KBM-7 (cell line): Measurements from ENCODE around the gene CARM1.
A peak's percentile ranks its signal among the peaks of the same experiment; 100 is the strongest.
"Not testable (repeated sequence)": the region's sequence is repeated elsewhere in the genome, so short reads cannot be mapped to it uniquely, and the experiment has no call there.

Experiments
- DNase-seq: peaks from one replicate; pipeline ENCODE4 v3.0.0-alpha.2; 2015
- in situ Hi-C: fragments of 300-500 bp; cut with MboI; formaldehyde crosslinking; loops from 2 replicates; pipeline ENCODE4 v1.14.3; 2020; ENCODE audit warnings: low sequenced_read_pairs, low pct_unique_long_range_greater_than_20kb, mixed read lengths

The CARM1 gene

DNA sequence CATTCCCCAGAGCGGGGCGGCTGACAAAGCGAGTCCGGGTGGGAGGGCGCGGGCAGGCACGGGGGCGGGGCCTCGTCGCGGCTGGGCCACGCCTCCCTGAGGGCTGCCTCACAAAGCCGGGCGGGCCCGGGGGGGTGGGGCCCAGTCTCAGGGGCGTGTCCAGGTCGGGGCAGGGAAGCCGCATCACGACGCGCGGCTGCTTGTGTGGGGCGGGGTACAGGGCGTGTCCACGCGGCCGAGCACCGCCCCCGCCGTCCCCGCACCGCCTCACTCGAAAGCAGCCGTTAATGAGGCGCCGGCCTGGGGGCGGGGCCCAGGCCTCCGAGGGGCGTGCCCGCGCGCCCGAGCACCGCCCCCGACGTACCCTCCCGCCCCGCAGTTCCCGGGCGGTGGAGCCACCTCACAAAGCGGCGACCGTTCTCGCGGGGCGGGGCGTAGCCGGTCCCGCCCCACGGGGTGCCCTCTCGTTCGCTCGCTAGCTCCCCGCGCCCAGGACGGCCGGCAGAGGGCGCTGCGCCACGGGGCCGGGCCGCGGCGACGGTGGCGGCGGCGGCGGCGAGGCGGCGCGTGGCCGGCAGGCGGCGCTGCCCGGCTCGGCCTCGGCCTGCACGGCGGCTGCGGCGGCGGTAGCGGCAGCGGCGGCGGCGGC lies at the start of gene CARM1:
TSS of gene CARM1 (plus strand) at position 599 of the 649 bp plus-strand sequence. CDS start 150 bp downstream, outside the sequence.
- peak; percentile 99 for DNase-seq
- in situ Hi-C loops = no loop called here

- no peak for DNase-seq
- in situ Hi-C loops = no loop called here
Measured at GRCh38 chr19:10823690-10824089, 47.7 kb upstream of the CARM1 start.

DNA sequence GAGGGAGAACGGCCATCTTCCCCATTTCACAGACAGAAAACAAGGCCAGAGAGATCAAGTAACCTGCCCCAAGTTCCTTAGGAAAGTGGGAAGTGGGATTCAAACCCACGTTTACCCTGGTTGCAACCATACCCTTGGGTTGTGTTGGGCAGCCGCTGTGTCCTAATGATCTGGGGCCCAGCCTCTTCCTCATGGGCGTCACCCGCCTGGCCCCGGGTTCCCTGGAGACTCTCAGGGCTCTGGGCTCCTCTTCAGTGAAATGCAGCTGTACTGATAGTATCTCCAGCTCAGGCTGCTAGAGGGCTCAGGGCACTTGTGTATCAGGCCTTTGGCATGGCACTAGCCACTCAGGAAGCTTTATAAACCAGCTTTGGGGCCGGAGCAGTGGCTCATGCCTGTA lies 45.1 kb upstream of the CARM1 start:
- in situ Hi-C loops = no loop called here
- no peak for DNase-seq

DNA sequence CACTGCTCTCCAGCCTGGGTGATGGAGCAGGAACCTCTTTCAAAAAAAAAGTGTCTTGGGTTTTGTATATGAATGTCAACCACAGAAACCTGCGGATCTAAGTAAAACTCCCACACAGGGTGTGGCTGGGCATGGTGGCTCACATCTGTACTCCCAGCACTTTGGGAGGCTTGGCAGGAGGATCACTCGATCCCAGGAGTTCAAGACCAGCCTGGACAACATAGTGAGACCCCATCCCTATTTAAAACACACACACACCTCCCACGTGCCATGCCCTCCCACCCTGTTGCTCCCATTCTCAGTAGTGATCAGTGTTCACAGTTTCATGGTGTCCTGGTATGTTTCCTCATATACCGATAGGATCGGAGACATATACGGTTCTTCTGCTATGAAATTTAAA lies 44.5 kb upstream of the CARM1 start:
- no peak for DNase-seq
- in situ Hi-C loops = no loop called here

DNA sequence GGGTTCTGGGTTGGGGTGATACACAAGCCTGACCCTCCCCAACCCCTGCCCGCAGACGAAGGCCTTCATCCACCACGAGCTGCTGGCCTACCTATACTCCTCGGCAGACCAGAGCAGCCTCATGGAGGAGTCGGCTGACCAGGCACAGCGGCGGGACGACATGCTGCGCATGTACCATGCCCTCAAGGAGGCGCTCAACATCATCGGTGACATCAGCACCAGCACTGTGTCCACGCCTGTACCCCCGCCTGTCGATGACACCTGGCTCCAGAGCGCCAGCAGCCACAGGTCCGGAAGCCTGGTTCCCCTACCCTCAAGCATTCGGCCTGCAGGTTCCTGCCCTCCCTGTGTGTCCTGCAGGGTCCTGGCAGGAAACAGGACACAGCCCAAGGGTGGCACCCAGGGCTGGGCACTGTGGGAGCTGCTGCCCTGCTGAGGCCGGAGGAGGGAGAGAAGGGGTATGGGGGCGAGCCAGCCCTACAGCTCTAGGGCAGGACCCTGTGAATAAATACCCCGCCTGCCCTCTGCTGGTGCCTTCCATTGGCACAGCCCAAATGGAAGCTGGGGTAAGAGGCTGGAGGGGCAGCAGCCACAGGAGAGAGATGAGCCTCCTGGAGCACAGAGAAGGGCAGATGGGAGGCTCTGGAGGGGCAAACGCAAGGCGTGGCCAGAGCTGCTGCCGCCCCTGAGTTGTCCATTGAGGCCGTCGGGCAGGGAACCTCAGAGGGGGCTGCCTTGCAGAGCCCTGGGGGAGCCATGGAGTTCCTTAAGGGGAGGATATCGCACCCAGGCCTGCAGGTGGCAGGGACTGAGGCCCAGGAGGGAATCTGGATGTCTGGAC lies 42.2 kb upstream of the CARM1 start:
- in situ Hi-C loops = no loop called here
- peak; percentile 24 for DNase-seq

GRCh38 chr19:10829967-10830366 lies 41.4 kb upstream of the CARM1 start:
- no peak for DNase-seq
- in situ Hi-C loops = no loop called here

DNA sequence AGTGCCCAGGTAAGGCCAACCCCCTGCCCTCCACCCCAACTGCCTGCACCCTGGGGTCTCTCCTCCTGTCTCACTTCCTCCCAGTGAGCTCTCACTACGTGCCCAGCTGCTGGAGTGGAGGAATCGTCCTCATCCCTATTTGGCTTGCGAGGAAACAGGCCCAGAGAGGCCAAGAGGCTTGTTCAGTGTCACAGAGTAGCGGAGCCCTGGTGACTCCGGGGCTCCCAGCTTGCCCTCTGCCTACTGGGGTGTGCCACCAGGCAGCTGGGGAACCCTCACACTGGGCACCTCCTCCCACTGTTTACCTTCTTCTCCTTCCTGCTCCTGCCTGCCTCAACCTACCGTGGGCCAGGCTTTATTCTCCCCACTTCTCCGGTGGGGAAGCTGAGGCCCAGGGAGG lies 41.0 kb upstream of the CARM1 start:
- in situ Hi-C loops = no loop called here
- DNase-seq = no peak

- in situ Hi-C loops = no loop called here
- DNase-seq = no peak
Measured at GRCh38 chr19:10830931-10831779, 40.2 kb upstream of the CARM1 start.

GRCh38 chr19:10831987-10832938 lies 39.1 kb upstream of the CARM1 start:
- in situ Hi-C loops = no loop called here
- DNase-seq = no peak

GRCh38 chr19:10832939-10833296 lies 38.4 kb upstream of the CARM1 start:
- in situ Hi-C loops = no loop called here

DNA sequence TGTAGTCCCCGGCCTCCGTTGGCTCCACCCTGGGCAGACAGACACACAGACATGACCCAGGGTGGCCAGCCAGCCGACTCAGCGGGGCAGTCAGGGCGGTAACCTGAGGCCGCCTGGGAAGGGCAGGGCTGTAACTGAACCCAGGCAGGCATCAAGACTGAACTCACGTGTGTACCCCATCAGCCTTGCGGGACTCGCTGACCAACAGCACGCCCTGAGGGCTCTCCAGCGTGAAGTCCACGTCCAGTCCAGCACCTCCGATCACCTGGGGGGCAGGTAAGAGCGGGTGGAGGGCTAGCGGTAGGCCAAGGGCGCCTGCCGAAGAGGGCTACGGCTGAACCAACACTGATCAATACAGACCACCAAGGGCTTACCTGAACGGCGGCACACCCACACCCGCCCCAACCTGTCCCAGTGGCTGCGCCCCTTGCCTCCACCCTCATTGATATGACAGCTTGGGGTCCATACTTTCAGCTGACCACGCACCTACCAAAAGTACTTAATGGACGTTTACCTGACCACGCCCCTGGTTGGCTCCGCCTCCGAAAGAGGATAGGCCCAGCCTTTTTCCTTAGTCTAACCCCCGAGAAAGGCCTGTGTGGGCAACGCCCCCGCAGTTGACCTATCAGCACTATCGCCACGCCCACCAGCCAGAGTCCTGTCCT lies 36.1 kb upstream of the CARM1 start:
- in situ Hi-C loops = no loop called here
- DNase-seq = no peak

More at GRCh38 chr19:10832939-10833296, 38.4 kb upstream of the CARM1 start:
- no peak for DNase-seq

- in situ Hi-C loops = no loop called here
- peak; percentile 99 for DNase-seq
Measured at GRCh38 chr19:10835754-10836478, 35.4 kb upstream of the CARM1 start, which contains the start of gene TMED1. TSS of gene TMED1 (minus strand) at chr19:10836212. CDS start at chr19:10836191, 21 bp downstream.

GRCh38 chr19:10836479-10837330 lies 34.6 kb upstream of the CARM1 start:
- in situ Hi-C loops = no loop called here
- DNase-seq = peak; percentile 96

- DNase-seq, in situ Hi-C loops: not testable (repeated sequence)
Measured at GRCh38 chr19:10837649-10838048, 33.7 kb upstream of the CARM1 start.

DNA sequence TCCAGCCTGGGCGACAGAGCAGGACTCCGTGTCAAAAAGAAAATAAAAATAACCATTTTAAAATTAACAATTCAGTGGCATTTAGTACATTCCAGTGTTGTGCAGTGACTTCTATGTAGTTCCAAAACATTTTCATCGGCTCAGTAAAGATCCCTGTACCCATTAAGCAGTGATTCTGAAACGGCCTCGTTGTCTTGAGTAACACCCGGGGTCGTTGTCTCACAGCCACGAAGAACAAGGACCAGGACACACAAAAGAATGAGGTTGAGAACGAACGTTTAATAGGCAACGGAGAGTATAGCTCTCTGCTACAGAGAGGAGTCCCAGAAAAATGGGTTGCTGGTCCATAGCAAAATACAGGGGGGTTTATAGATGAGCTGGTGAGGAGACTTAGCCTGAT lies 33.0 kb upstream of the CARM1 start:
- in situ Hi-C loops = no loop called here
- DNase-seq = no peak

DNA sequence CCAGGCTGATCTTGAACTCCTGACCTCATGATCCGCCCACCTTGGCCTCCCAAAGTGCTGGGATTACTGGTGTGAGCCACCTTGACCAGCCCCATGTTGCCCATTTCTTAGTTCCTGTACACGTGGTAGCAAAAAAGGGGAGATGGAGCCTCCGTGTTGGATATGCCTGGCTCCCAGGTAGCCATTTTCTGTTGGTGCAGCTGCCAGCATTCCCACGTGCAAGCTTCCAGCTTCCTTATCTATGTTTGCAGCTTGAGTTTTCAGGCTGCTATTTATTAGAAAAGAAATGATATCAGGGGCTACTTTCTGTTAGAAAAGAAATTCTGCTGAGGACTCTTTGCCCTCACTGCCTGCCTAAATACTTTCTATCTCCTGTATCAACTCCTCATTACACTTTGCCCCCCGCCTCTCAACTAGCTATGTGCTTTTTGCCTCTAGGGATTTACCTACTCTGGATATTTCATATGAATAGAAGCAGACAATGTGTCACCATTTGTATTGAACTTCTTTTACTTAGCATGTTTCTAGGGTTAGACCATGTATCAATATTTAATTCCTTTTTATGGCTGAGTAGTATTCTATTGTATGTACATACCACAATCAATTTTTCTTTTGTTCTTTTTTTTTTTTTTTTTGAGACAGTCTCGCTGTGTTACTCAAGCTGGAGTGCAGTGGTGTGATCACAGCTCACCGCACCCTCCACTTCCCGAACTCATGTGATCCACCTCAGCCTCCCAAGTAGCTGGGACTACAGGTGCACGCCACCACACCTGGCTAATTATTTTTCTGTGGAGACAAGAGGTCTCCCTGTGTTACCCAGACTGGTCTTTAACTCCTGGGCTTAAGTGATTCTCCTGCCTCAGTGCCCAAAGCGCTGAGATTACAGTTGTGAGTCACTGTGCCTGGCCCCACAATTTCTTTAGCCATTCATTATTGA lies 32.0 kb upstream of the CARM1 start:
- in situ Hi-C loops = no loop called here
- DNase-seq = no peak
